SU-DHL-6 (cell line): ENCODE results near the gene NNMT.

Experiments
- CTCF ChIP-seq: fragments of 200-600 bp; sonication (generic); IDR thresholded peaks from one replicate; pipeline ENCODE4 v1.5.1; 2017; ENCODE audit warnings: antibody characterized with exemption, mild to moderate bottlenecking, low read length, moderate library complexity; ENCODE audit not compliant: insufficient read depth, poor library complexity, severe bottlenecking
- EZH2phosphoT487 ChIP-seq: fragments of 200-600 bp; sonication (generic), shearing (Covaris generic); conservative IDR thresholded peaks from 2 replicates; pipeline ENCODE4 v1.6.1; 2018; ENCODE audit warnings: mild to moderate bottlenecking, antibody characterized with exemption, low read length, moderate library complexity, mixed read lengths

- TF ChIP-seq CTCF = no peak
- TF ChIP-seq EZH2phosphoT487 = no peak
These were observed 21.6 kb downstream of the NNMT start for GRCh38 chr11:114317787-114318137.
